Stomach (tissue), 9 donors: Measurements from ENCODE around the gene EDN3. TPM values are rescaled to one million over a fixed set of nuclear protein-coding genes. Genes with fewer than 3 reads are reported as not detected.

ENCODE experiments used
- DNase-seq, 2 donors: peaks; one replicate each; pipeline versions ENCODE4 v3.0.0 to v3.0.0-alpha.2; 2013 to 2019
- H3K27ac ChIP-seq, 5 donors: fragments of 200-600 bp in 4 of 5; sonication (generic) in 4 of 5; one replicate each; pipeline ENCODE4 v1.5.1; 2013 to 2019; ENCODE audit warnings: mild to moderate bottlenecking in 1 of 5, moderate library complexity in 1 of 5
- H3K27me3 ChIP-seq, 3 donors: fragments of 200-600 bp; sonication (generic); one replicate each; pipeline ENCODE4 v1.5.1; 2017 to 2019; ENCODE audit warnings: mixed run types in 1 of 3
- H3K36me3 ChIP-seq, 4 donors: fragments of 200-600 bp; sonication (generic); 1 replicate in 3 of 4; 2 replicates in 1 of 4; pipeline ENCODE4 v1.5.1; 2016 to 2019
- H3K4me1 ChIP-seq, 4 donors: fragments of 200-600 bp; sonication (generic); one replicate each; pipeline ENCODE4 v1.5.1; 2016 to 2019
- H3K4me3 ChIP-seq, 4 donors: fragments of 200-600 bp; sonication (generic) in 3 of 4; one replicate each; pipeline ENCODE4 v1.5.1; 2016 to 2019; ENCODE audit warnings: mild to moderate bottlenecking in 1 of 4
- H3K9me3 ChIP-seq, 4 donors: fragments of 200-600 bp; sonication (generic); one replicate each; pipeline ENCODE4 v1.5.1; 2016 to 2019
- CTCF ChIP-seq, 7 experiments: fragments of 450-650 bp in 4 of 7; fragments of 200-600 bp in 3 of 7; sonication (generic) in 3 of 7; IDR thresholded peaks; one replicate each; pipeline ENCODE4 v1.5.1; 2016 to 2019; ENCODE audit warnings: antibody characterized with exemption in 7 of 7, control low read depth in 2 of 7, mild to moderate bottlenecking in 1 of 7
- EP300 ChIP-seq: sonication (generic); formaldehyde crosslinking; IDR thresholded peaks from one replicate; pipeline ENCODE4 v1.6.1; 2017; ENCODE audit warnings: antibody characterized with exemption
- POLR2A ChIP-seq, 4 donors: fragments of 450-650 bp; IDR thresholded peaks; one replicate each; pipeline ENCODE4 v1.6.1; 2016; ENCODE audit warnings: antibody characterized with exemption in 4 of 4, control low read depth in 2 of 4, mild to moderate bottlenecking in 1 of 4, moderate library complexity in 1 of 4
- POLR2AphosphoS5 ChIP-seq, 3 donors: sonication (generic); formaldehyde crosslinking; IDR thresholded peaks; one replicate each; pipeline ENCODE4 v1.6.1; 2016; ENCODE audit warnings: antibody characterized with exemption in 3 of 3
- WGBS, 5 donors: extraction: QIAGEN DNeasy Blood & Tissue Kit in 3 of 5; methylation state at CpG; one replicate each; pipeline versions ENCODE4 v1.1.5 to v1.1.7; 2013 to 2018; 5-methylcytosine and 5-hydroxymethylcytosine counted together
- intact Hi-C: fragments of 100-400 bp; cut with DNase I; formaldehyde crosslinking; loops from one replicate; pipeline ENCODE4 v1.15.1; 2023; ENCODE audit warnings: low total_unique reads
- polyA plus RNA-seq, 3 donors: library from polyadenylated mRNA; stranded (reverse); fragments of 200-250 nt; gene quantifications; one replicate each; pipeline ENCODE4 v1.2.3, GENCODE V29; 2013
- total RNA-seq, 5 donors: library from RNA; depleted of rRNA; stranded (reverse); fragments of >200 nt; gene quantifications; one replicate each; pipeline versions ENCODE4 v1.1.0 to v1.2.3, GENCODE V29; 2014 to 2016
- donor health status: healthy with polysubstance abuse.
- donor health status: Bipolar disorder and iron deficiency.
- donor health status: healthy.

Gene EDN3
- total and polyA plus RNA-seq, 8 donors: 2.0 to 20.0 (median 4.4) TPM; not detected in 4

- no peak for DNase-seq
- Histone ChIP-seq H3K27ac (no peak overlapping the region), H3K4me1 (no peaks in the 10 kb centered on the region), H3K27me3 (peaks cover 0 to 3% (median 0%) of the 10 kb centered on the region in 3 donors), H3K9me3 (no peaks in the 10 kb centered on the region), H3K36me3 (no peaks in the 10 kb centered on the region), H3K4me3 (no peak overlapping the region)
- 59 to 82% (median 66%) methylated on average over 13 of the region's 13 CpGs for WGBS, 5 donors
- intact Hi-C loops: no loop called here
- TF ChIP-seq EP300 (no peak), POLR2AphosphoS5 (IDR thresholded peaks at IDR 0.05) (no peak), CTCF (IDR thresholded peaks at IDR 0.05) (no peak), POLR2A (IDR thresholded peaks at IDR 0.05) (no peak)
These were observed 16.7 kb downstream of the EDN3 start for GRCh38 chr20:59316911-59317731.

- DNase-seq: no peak
- no peak overlapping the region for H3K27ac ChIP-seq
- H3K9me3 ChIP-seq: no peaks in the 10 kb centered on the region
- 78 to 85% (median 83%) methylated on average over 20 of the region's 20 CpGs for WGBS, 5 donors
- TF ChIP-seq CTCF (IDR thresholded peaks at IDR 0.05) (no peak), POLR2AphosphoS5 (IDR thresholded peaks at IDR 0.05) (no peak), EP300 (no peak), POLR2A (IDR thresholded peaks at IDR 0.05) (no peak)
- no peaks in the 10 kb centered on the region for H3K4me1 ChIP-seq
- intact Hi-C loops: no loop called here
- no peak overlapping the region for H3K4me3 ChIP-seq
- H3K27me3 ChIP-seq: peaks cover 0 to 3% (median 0%) of the 10 kb centered on the region in 3 donors
- H3K36me3 ChIP-seq: no peaks in the 10 kb centered on the region
These were observed 17.9 kb downstream of the EDN3 start for GRCh38 chr20:59318201-59318790.

- H3K36me3 ChIP-seq: no peaks in the 10 kb centered on the region
- DNase-seq: no peak
- no peak overlapping the region for H3K27ac ChIP-seq
- no peaks in the 10 kb centered on the region for H3K9me3 ChIP-seq
- intact Hi-C loops: no loop called here
- TF ChIP-seq CTCF (IDR thresholded peaks at IDR 0.05) (no peak), EP300 (no peak), POLR2A (IDR thresholded peaks at IDR 0.05) (no peak), POLR2AphosphoS5 (IDR thresholded peaks at IDR 0.05) (no peak)
- H3K27me3 ChIP-seq: peaks cover 0 to 3% (median 0%) of the 10 kb centered on the region in 3 donors
- no peaks in the 10 kb centered on the region for H3K4me1 ChIP-seq
- WGBS, 5 donors: 40 to 59% (median 50%) methylated on average over 4 of the region's 4 CpGs
- H3K4me3 ChIP-seq: no peak overlapping the region
These were observed 18.4 kb downstream of the EDN3 start for GRCh38 chr20:59318803-59319202.

- WGBS, 5 donors: 86 to 95% (median 91%) methylated on average over 4 to 10 of the region's 10 CpGs
- no peak overlapping the region for H3K27ac ChIP-seq
- no peaks in the 10 kb centered on the region for H3K36me3 ChIP-seq
- intact Hi-C loops: no loop called here
- TF ChIP-seq EP300 (no peak), POLR2AphosphoS5 (IDR thresholded peaks at IDR 0.05) (no peak), POLR2A (IDR thresholded peaks at IDR 0.05) (no peak)
- no peak for DNase-seq
- no peaks in the 10 kb centered on the region for H3K9me3 ChIP-seq
- H3K4me3 ChIP-seq: no peak overlapping the region
- peaks cover 0 to 3% (median 0%) of the 10 kb centered on the region in 3 donors for H3K27me3 ChIP-seq
- no peaks in the 10 kb centered on the region for H3K4me1 ChIP-seq
These were observed 20.0 kb downstream of the EDN3 start for GRCh38 chr20:59320426-59320825.
